ENCODE data around the gene DEPDC7. TPM values are rescaled to one million over a fixed set of nuclear protein-coding genes. Genes with fewer than 3 reads are reported as not detected.

The DEPDC7 gene
- total and polyA plus RNA-seq, 2 of the 13 experiments (the other 11 are each of a cell fraction or from before 2014, with no cell fraction given) = 17.3 to 33.3 TPM

- TF ChIP-seq NFE2L2 (IDR thresholded peaks at IDR 0.05; ENCODE audit: low read length) (no peak), ZNF160 (CRISPR knock-in tag; IDR thresholded peaks at IDR 0.05) (peak; percentile 82; the same call in 1 of the 2 replicates), ZNF225 (CRISPR knock-in tag; IDR thresholded peaks at IDR 0.05) (peak; percentile 39; the same call in 1 of the 2 replicates), ZNF550 (CRISPR knock-in tag; IDR thresholded peaks at IDR 0.05; ENCODE audit: borderline replicate concordance) (no peak), ETS1 (CRISPR knock-in tag; IDR thresholded peaks at IDR 0.05) (0 out of 2 replicates have a peak, but pooled peaks have one; percentile 64), FIP1L1 (IDR thresholded peaks at IDR 0.05; ENCODE audit: borderline replicate concordance, insufficient read depth, low read depth, low read length) (no peak), SALL1 (CRISPR knock-in tag; IDR thresholded peaks at IDR 0.05) (peak; percentile 86), ZNF451 (CRISPR knock-in tag; IDR thresholded peaks at IDR 0.05) (0 out of 2 replicates have a peak, but pooled peaks have one; percentile 71), ZNF710 (CRISPR knock-in tag; IDR thresholded peaks at IDR 0.05; ENCODE audit: borderline replicate concordance) (peak; percentile 52), PRDM15 (CRISPR knock-in tag; IDR thresholded peaks at IDR 0.05) (peak; percentile 43; the same call in 1 of the 2 replicates), RAD51 (IDR thresholded peaks at IDR 0.05; ENCODE audit: borderline replicate concordance) (peak; percentile 94)
- TF ChIP-seq, protein P1, sequence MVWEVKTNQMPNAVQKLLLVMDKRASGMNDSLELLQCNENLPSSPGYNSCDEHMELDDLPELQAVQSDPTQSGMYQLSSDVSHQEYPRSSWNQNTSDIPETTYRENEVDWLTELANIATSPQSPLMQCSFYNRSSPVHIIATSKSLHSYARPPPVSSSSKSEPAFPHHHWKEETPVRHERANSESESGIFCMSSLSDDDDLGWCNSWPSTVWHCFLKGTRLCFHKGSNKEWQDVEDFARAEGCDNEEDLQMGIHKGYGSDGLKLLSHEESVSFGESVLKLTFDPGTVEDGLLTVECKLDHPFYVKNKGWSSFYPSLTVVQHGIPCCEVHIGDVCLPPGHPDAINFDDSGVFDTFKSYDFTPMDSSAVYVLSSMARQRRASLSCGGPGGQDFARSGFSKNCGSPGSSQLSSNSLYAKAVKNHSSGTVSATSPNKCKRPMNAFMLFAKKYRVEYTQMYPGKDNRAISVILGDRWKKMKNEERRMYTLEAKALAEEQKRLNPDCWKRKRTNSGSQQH (CRISPR knock-in tag; IDR thresholded peaks at IDR 0.05; ENCODE audit: low read depth) = peak; percentile 61; the same call in 1 of the 2 replicates
- TF ChIP-seq, protein P2, sequence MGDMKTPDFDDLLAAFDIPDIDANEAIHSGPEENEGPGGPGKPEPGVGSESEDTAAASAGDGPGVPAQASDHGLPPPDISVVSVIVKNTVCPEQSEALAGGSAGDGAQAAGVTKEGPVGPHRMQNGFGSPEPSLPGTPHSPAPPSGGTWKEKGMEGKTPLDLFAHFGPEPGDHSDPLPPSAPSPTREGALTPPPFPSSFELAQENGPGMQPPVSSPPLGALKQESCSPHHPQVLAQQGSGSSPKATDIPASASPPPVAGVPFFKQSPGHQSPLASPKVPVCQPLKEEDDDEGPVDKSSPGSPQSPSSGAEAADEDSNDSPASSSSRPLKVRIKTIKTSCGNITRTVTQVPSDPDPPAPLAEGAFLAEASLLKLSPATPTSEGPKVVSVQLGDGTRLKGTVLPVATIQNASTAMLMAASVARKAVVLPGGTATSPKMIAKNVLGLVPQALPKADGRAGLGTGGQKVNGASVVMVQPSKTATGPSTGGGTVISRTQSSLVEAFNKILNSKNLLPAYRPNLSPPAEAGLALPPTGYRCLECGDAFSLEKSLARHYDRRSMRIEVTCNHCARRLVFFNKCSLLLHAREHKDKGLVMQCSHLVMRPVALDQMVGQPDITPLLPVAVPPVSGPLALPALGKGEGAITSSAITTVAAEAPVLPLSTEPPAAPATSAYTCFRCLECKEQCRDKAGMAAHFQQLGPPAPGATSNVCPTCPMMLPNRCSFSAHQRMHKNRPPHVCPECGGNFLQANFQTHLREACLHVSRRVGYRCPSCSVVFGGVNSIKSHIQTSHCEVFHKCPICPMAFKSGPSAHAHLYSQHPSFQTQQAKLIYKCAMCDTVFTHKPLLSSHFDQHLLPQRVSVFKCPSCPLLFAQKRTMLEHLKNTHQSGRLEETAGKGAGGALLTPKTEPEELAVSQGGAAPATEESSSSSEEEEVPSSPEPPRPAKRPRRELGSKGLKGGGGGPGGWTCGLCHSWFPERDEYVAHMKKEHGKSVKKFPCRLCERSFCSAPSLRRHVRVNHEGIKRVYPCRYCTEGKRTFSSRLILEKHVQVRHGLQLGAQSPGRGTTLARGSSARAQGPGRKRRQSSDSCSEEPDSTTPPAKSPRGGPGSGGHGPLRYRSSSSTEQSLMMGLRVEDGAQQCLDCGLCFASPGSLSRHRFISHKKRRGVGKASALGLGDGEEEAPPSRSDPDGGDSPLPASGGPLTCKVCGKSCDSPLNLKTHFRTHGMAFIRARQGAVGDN (CRISPR knock-in tag; IDR thresholded peaks at IDR 0.05) = peak; percentile 92
Observed at GRCh38 chr11:33015621-33016551, at the start of gene DEPDC7 (continued).
